ENCODE results near the gene SMAD5. TPM values are rescaled to one million over a fixed set of nuclear protein-coding genes. Genes with fewer than 3 reads are reported as not detected.

Gene SMAD5
- total RNA-seq (2021; fragmentation: NEBNext Ultra II Directional; extraction: Animal tissue kit (Norgen Biotek cat#: 25700)): 60.5 and 62.9 TPM in 2 replicates
- polyA plus RNA-seq (2011; rRNA removed): 22.5 and 30.2 TPM in 2 replicates
- polyA plus RNA-seq (2011; cell fraction: cytosol; rRNA removed): 29.6 TPM
- 13.5 TPM for polyA plus RNA-seq (2011; cell fraction: nucleus; rRNA removed)
- 21.3 to 39.0 TPM (median 29.5 TPM) in 4 replicates for polyA plus RNA-seq (2012, experiment 1 of 2)
- polyA plus RNA-seq (2012, experiment 2 of 2): 1.7 TPM
- polyA plus RNA-seq (2013, experiment 1 of 2): 21.4 TPM
- 20.4 TPM for polyA plus RNA-seq (2013, experiment 2 of 2)
- 116 and 150 TPM in 2 replicates for polyA minus RNA-seq (2011; rRNA and poly(A)+ RNA removed)
- 59.1 TPM for polyA minus RNA-seq (2011; cell fraction: cytosol; rRNA and poly(A)+ RNA removed)
- 67.5 TPM for polyA minus RNA-seq (2011; cell fraction: nucleus; rRNA and poly(A)+ RNA removed)
- long read RNA-seq, experiment 1, full-length matches to known transcripts: 3 of 37 reads
- long read RNA-seq, experiment 1, partial matches to known transcripts: 2 of 37 reads
- long read RNA-seq, experiment 1, other reads (novel, unspliced or antisense): 32 of 37 reads
- long read RNA-seq, experiment 2, full-length matches to known transcripts: 3 of 17 reads
- long read RNA-seq, experiment 2, partial matches to known transcripts: 2 of 17 reads
- long read RNA-seq, experiment 2, other reads (novel, unspliced or antisense): 12 of 17 reads

DNA sequence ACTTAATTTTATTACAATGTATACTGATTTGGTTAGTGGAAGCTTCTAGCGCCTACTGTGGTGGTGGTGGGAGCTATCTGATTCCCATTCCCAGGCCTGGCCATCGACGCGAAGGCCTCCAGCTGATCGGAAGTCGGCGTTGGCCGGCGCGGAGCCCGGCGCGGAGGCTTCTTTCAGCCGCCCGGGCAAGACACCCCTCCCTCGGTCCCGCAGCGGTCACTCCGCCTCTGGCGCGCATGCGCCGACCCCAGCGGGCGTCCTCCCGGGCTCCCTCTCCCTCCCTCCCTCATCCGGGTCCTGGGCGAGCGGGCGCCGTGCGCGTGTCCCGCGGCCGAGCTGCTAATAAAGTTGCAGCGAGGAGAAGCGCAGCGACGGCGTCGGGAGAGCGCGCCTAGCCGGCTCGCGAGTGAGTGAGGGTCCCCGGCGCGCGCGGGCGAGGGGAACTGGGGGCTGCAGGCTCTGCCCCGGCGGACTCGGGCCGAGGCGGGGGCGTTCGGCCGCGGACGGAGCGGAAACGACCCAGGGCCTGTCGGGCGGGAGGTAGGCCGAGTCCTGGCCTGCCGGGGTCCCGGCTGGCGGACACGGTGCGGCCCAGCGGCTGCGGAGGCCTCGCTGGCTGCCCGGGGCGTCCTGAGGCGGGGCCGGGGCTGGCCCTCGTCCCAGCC lies at the start of gene SMAD5:
TSS of gene SMAD5 (plus strand) at position 289 of the 665 bp plus-strand sequence. CDS start 20,916 bp downstream, outside the sequence.
- ChIA-PET POLR2A (ENCODE audit: partially characterized antibody) (interaction anchor here (0.8 to 2.9 kb wide), 11 partner anchors 8 to 190 kb away, joined by 3 to 10 read pairs (median 4); partner anchors contain the start of gene TGFBI), CTCF (ENCODE audit: partially characterized antibody) (interaction anchor here (0.7 to 1.5 kb wide), 8 partner anchors 8 to 241 kb away, joined by 3 to 5 read pairs (median 4); no protein-coding TSS in a partner anchor)
- H4K91ac ChIP-seq (replicated peaks; ENCODE audit: insufficient read length, low read length): peak within 1 kb of the TSS; percentile 17
- TF ChIP-seq USF2 (IDR thresholded peaks at IDR 0.05; ENCODE audit: low read length): 0 out of 2 replicates have a peak, but pooled peaks have one; percentile 23
- no peak for TF ChIP-seq HDAC6 (IDR thresholded peaks at IDR 0.05; ENCODE audit: low read depth, low read length)
- TF ChIP-seq CBX5 (IDR thresholded peaks at IDR 0.05; ENCODE audit: low read depth, low read length): no peak
- TF ChIP-seq FOSL1 (IDR thresholded peaks at IDR 0.05; ENCODE audit: insufficient read depth, low read depth, low read length): no peak
- no peak for TF ChIP-seq SP1 (IDR thresholded peaks at IDR 0.05; ENCODE audit: low read depth, low read length)
- TF ChIP-seq RFX5 (IDR thresholded peaks at IDR 0.05; ENCODE audit: borderline replicate concordance, low read depth, low read length): no peak
- TF ChIP-seq NRF1 (IDR thresholded peaks at IDR 0.05; ENCODE audit: low read depth, low read length): peak; percentile 61
- TF ChIP-seq ASH2L (IDR thresholded peaks at IDR 0.05; ENCODE audit: low read length): peak; percentile 97

More for the DNA sequence above, at the start of gene SMAD5:
- DNase-seq (ENCODE audit: low read depth in 1 of 2, low spot score in 2 of 2) (peak; percentile 88 to 98), FAIRE-seq (peak; percentile 19)
- Histone ChIP-seq H3K27me3 (replicated peaks in 1 of 4; ENCODE audit: control insufficient read depth in 3 of 4, extremely low read depth in 1 of 4, insufficient read depth in 3 of 4, low read length in 3 of 4) (no peaks in the 10 kb centered on the region), H4K5ac (ENCODE audit: insufficient read length, low read depth, low read length) (peak within 1 kb of the TSS; percentile 58), H3K79me1 (ENCODE audit: low read depth, low read length) (peaks cover 3% of the 10 kb centered on the region; the same call in 1 of the 2 replicates), H4K8ac (ENCODE audit: extremely low read depth, insufficient read depth, low read length) (peak within 1 kb of the TSS; percentile 94), H3K9ac (replicated peaks in 1 of 4; ENCODE audit: extremely low read depth in 1 of 4, low read depth in 3 of 4, low read length in 3 of 4) (peak within 1 kb of the TSS; percentile 81 to 95 (median 89); a peak in 6 of 7 replicates), H3K23me2 (ENCODE audit: low read depth, low read length) (peaks cover 7% of the 10 kb centered on the region; the same call in 1 of the 2 replicates), H2BK120ac (replicated peaks; ENCODE audit: low read depth, low read length) (peak within 1 kb of the TSS; percentile 73), H2AFZ (ENCODE audit: low read length) (peak within 1 kb of the TSS; percentile 77), H2BK12ac (ENCODE audit: low read depth, low read length) (no peak within 1 kb of the TSS), H3K9me3 (ENCODE audit: insufficient read depth in 2 of 2, low read depth in 1 of 2, low read length in 1 of 2) (no peaks in the 10 kb centered on the region), H3K27ac (ENCODE audit: low read depth, low read length) (peak within 1 kb of the TSS; percentile 68), H3K4me3 (ENCODE audit: extremely low read depth in 1 of 4, insufficient read depth in 2 of 4, low read depth in 3 of 4, low read length in 4 of 4) (peak within 1 kb of the TSS; percentile 77 to 97 (median 85)), H3K18ac (ENCODE audit: extremely low read depth, low read length) (no peak within 1 kb of the TSS; the same call in 1 of the 2 replicates), H3K4ac (replicated peaks; ENCODE audit: insufficient read length, low read depth, low read length) (peak within 1 kb of the TSS; percentile 19), H3K36me3 (ENCODE audit: control insufficient read depth in 2 of 4, insufficient read depth in 4 of 4, low read length in 3 of 4) (no peaks in the 10 kb centered on the region), H3K4me1 (replicated peaks in 1 of 4; ENCODE audit: control insufficient read depth in 3 of 4, insufficient read depth in 4 of 4, low read length in 3 of 4) (peaks cover 0 to 5% (median 2%) of the 10 kb centered on the region in 4 experiments; a peak in 4 of 7 replicates), H3K23ac (ENCODE audit: insufficient read length) (no peak within 1 kb of the TSS), H3K56ac (replicated peaks; ENCODE audit: insufficient read length, low read depth, low read length) (peak within 1 kb of the TSS; percentile 60), H2BK20ac (ENCODE audit: low read length) (no peak within 1 kb of the TSS), H4K20me1 (replicated peaks in 1 of 2; ENCODE audit: control insufficient read depth in 1 of 2, insufficient read depth in 2 of 2, low read length in 2 of 2) (peaks cover 10 to 16% of the 10 kb centered on the region in 2 experiments), H2BK5ac (ENCODE audit: low read depth, low read length) (no peak within 1 kb of the TSS), H3K79me2 (ENCODE audit: control insufficient read depth in 1 of 2, insufficient read depth in 2 of 2, low read length in 2 of 2) (peaks cover 15 to 46% of the 10 kb centered on the region in 2 experiments), H3K4me2 (ENCODE audit: insufficient read depth in 1 of 2, low read depth in 2 of 2, low read length in 2 of 2) (peak within 1 kb of the TSS; percentile 87 to 93), H3K14ac (ENCODE audit: insufficient read length) (no peak within 1 kb of the TSS), H2AK5ac (ENCODE audit: low read depth, low read length) (no peak within 1 kb of the TSS), H2BK15ac (ENCODE audit: low read length) (no peak within 1 kb of the TSS)
- 1% methylated on average over 19 of the region's 81 CpGs; no CpG with 5 or more reads in 1 of the 2 experiments for WGBS, 2 experiments (ENCODE audit: extremely low coverage in 1 of 2, insufficient coverage in 1 of 2, insufficient read length in 1 of 2, insufficient replicate concordance in 2 of 2, low coverage in 1 of 2, low lambda C conversion rate in 2 of 2, missing lambda C conversion rate in 1 of 2)

All from H1 (cell line).